CD4-positive, alpha-beta T cell (primary cell): ENCODE results near the gene ENAH. TPM values are rescaled to one million over a fixed set of nuclear protein-coding genes. Genes with fewer than 3 reads are reported as not detected.
A peak's percentile ranks its signal among the peaks of the same experiment; 100 is the strongest.

Experiments
- ATAC-seq: fragments of 200-7000 bp; cut with Tn5 transposase; one replicate; pipeline ENCODE4 v1.10.0; 2022; ENCODE audit warnings: mild to moderate bottlenecking; ENCODE audit not compliant: poor library complexity
- CTCF ChIA-PET: fragments of 350-600 bp; sonication (Branson Sonifier 250); formaldehyde crosslinking; loops from one replicate; lab custom pipeline; 2021; ENCODE audit warnings: antibody characterized with exemption, inconsistent platforms; lab: Charles Lee
- POLR2A ChIA-PET: fragments of 350-600 bp; sonication (Branson Sonifier 250); formaldehyde crosslinking; loops from one replicate; lab custom pipeline; 2021; ENCODE audit warnings: antibody characterized with exemption, inconsistent platforms; lab: Charles Lee
- DNase-seq, 14 experiments: peaks; one replicate each; pipeline ENCODE4 v3.0.0-alpha.2; 2013 to 2020; ENCODE audit warnings: mixed read lengths in 2 of 14
- H3K27ac ChIP-seq, 2 donors: one replicate each; pipeline versions ENCODE4 v1.5.1 to v1.7.0; 2013; ENCODE audit warnings: low read length in 2 of 2, low read depth in 1 of 2, mild to moderate bottlenecking in 1 of 2
- H3K27me3 ChIP-seq, 2 experiments: 1 replicate in 1 of 2; 2 replicates in 1 of 2; pipeline versions ENCODE4 v1.6.1 to v1.7.0; 2013; ENCODE audit warnings: low read length in 2 of 2, control low read depth in 1 of 2, mild to moderate bottlenecking in 1 of 2, moderate library complexity in 1 of 2; ENCODE audit not compliant: insufficient read depth in 2 of 2, control insufficient read depth in 1 of 2
- H3K36me3 ChIP-seq: one replicate; pipeline ENCODE4 v1.6.1; 2013; ENCODE audit warnings: low read length, control low read depth; ENCODE audit not compliant: insufficient read depth
- H3K4me1 ChIP-seq: one replicate; pipeline ENCODE4 v1.6.1; 2013; ENCODE audit warnings: low read length, control low read depth; ENCODE audit not compliant: insufficient read depth
- H3K4me3 ChIP-seq: one replicate; pipeline ENCODE4 v1.5.1; 2013; ENCODE audit warnings: mild to moderate bottlenecking, low read length, moderate library complexity
- H3K9me3 ChIP-seq, 2 experiments: 1 replicate in 1 of 2; 2 replicates in 1 of 2; pipeline versions ENCODE4 v1.6.1 to v1.7.0; 2013; ENCODE audit warnings: low read length in 2 of 2, mild to moderate bottlenecking in 2 of 2, control low read depth in 1 of 2, moderate library complexity in 1 of 2; ENCODE audit not compliant: control insufficient read depth in 1 of 2, insufficient read depth in 1 of 2
- H3K27ac Mint-ChIP-seq: one replicate; pipeline ENCODE4 v1.8.0; 2020; ENCODE audit warnings: mixed read lengths
- H3K27me3 Mint-ChIP-seq: one replicate; pipeline ENCODE4 v1.8.0; 2021; ENCODE audit warnings: mixed read lengths
- H3K36me3 Mint-ChIP-seq: one replicate; pipeline ENCODE4 v1.8.0; 2021; ENCODE audit warnings: low read depth, mixed read lengths
- H3K4me1 Mint-ChIP-seq: one replicate; pipeline ENCODE4 v1.8.0; 2021; ENCODE audit warnings: low read depth, mixed read lengths
- H3K4me3 Mint-ChIP-seq: one replicate; pipeline ENCODE4 v1.8.0; 2020; ENCODE audit warnings: mild to moderate bottlenecking, mixed read lengths
- H3K9me3 Mint-ChIP-seq: one replicate; pipeline ENCODE4 v1.8.0; 2020; ENCODE audit warnings: mixed read lengths
- CTCF ChIP-seq: fragments of 200-600 bp; IDR thresholded peaks from one replicate; pipeline ENCODE4 v1.8.0; 2022; ENCODE audit warnings: antibody characterized with exemption, mild to moderate bottlenecking
- intact Hi-C, 2 experiments: fragments of 100-400 bp; cut with DNase I in 1 of 2; cut with micrococcal nuclease in 1 of 2; formaldehyde crosslinking; loops; one replicate each; pipeline versions ENCODE4 v1.15.1 to v1.9.0; 2023 to 2025; cut with DNase I, micrococcal nuclease
- total RNA-seq, 174 experiments: library from RNA in 2 of 174; stranded (reverse) in 2 of 174; gene quantifications; one replicate each; pipeline ENCODE4 v1.2.3 and lab custom pipeline; 2021 to 2026

Gene ENAH
- total RNA-seq, 2 experiments from 2014 or later = not detected

GRCh38 chr1:225654688-225655508, 2.0 kb upstream of the ENAH start:
- POLR2A ChIA-PET = interaction anchor here (0.9 to 1.6 kb wide), 2 partner anchors 123 to 269 kb away, joined by 4 to 5 read pairs; partner anchors contain the start of genes PYCR2 and SRP9
- intact Hi-C loops = no loop called here
- H3K9me3 ChIP-seq = no peaks in the 10 kb centered on the region
- H3K27ac Mint-ChIP-seq = no peak overlapping the region
- H3K4me3 Mint-ChIP-seq = peak overlapping the region; percentile 83
- H3K4me3 ChIP-seq = no peak overlapping the region
- H3K27me3 ChIP-seq = peaks cover 13 to 24% of the 10 kb centered on the region in 2 experiments
- H3K27ac ChIP-seq = no peak overlapping the region
- no peaks in the 10 kb centered on the region for H3K36me3 ChIP-seq
- peaks cover 16% of the 10 kb centered on the region for H3K4me1 ChIP-seq
- no peaks in the 10 kb centered on the region for H3K9me3 Mint-ChIP-seq
- no peak for TF ChIP-seq CTCF
- no peaks in the 10 kb centered on the region for H3K36me3 Mint-ChIP-seq
- peaks cover 15% of the 10 kb centered on the region for H3K4me1 Mint-ChIP-seq
- CTCF ChIA-PET = no interaction called here
- DNase-seq (no peak), ATAC-seq (no peak)
- H3K27me3 Mint-ChIP-seq = peaks cover 29% of the 10 kb centered on the region

GRCh38 chr1:225654277-225654597, 1.3 kb upstream of the ENAH start:
- POLR2A ChIA-PET = interaction anchor here (0.9 to 1.6 kb wide), 2 partner anchors 124 to 270 kb away, joined by 4 to 5 read pairs; partner anchors contain the start of genes PYCR2 and SRP9
- no peak for DNase-seq
- H3K4me3 ChIP-seq = peak overlapping the region; percentile 52
- TF ChIP-seq CTCF = no peak
- Mint-ChIP-seq H3K27me3 (peaks cover 35% of the 10 kb centered on the region), H3K9me3 (no peaks in the 10 kb centered on the region), H3K36me3 (no peaks in the 10 kb centered on the region), H3K27ac (no peak overlapping the region), H3K4me3 (peak overlapping the region; percentile 83), H3K4me1 (peaks cover 15% of the 10 kb centered on the region)
- CTCF ChIA-PET = no interaction called here
- intact Hi-C loops = no loop called here
- H3K27ac ChIP-seq = no peak overlapping the region
- H3K27me3 ChIP-seq = peaks cover 13 to 30% of the 10 kb centered on the region in 2 experiments
- H3K9me3 ChIP-seq = no peaks in the 10 kb centered on the region
- H3K36me3 ChIP-seq = no peaks in the 10 kb centered on the region
- no peak for ATAC-seq
- peaks cover 16% of the 10 kb centered on the region for H3K4me1 ChIP-seq

GRCh38 chr1:225653463-225654276, 747 bp upstream of the ENAH start:
- Mint-ChIP-seq H3K4me1 (peaks cover 15% of the 10 kb centered on the region), H3K27ac (no peak overlapping the region), H3K9me3 (no peaks in the 10 kb centered on the region), H3K4me3 (peak overlapping the region; percentile 83), H3K36me3 (no peaks in the 10 kb centered on the region), H3K27me3 (peaks cover 41% of the 10 kb centered on the region)
- ChIA-PET POLR2A (interaction anchor here (0.9 to 2.6 kb wide), 3 partner anchors 124 to 270 kb away, joined by 4 to 9 read pairs (median 5); partner anchors contain the start of genes PYCR2 and SRP9), CTCF (no interaction called here)
- TF ChIP-seq CTCF = no peak
- no peak overlapping the region for H3K27ac ChIP-seq
- H3K4me1 ChIP-seq = peaks cover 16% of the 10 kb centered on the region
- peak; percentile 41 for ATAC-seq
- peaks cover 16 to 36% of the 10 kb centered on the region in 2 experiments for H3K27me3 ChIP-seq
- peak in 7 of 14 experiments; percentile 4 to 47 (median 13) for DNase-seq
- intact Hi-C loops = no loop called here
- no peaks in the 10 kb centered on the region for H3K36me3 ChIP-seq
- H3K9me3 ChIP-seq = no peaks in the 10 kb centered on the region
- H3K4me3 ChIP-seq = peak overlapping the region; percentile 52
